GM12878 (cell line): Measurements from ENCODE around the gene ELL2. TPM values are rescaled to one million over a fixed set of nuclear protein-coding genes. Genes with fewer than 3 reads are reported as not detected.

ENCODE experiments used
- ATAC-seq: fragments of 200-7000 bp; cut with Tn5 transposase; 3 replicates; pipeline ENCODE4 v1.9.1; 2020; ENCODE audit warnings: mild to moderate bottlenecking, moderate library complexity
- BruUV-seq: library from RNA; stranded (reverse); fragments of 400-500 nt; replicated peaks from 2 replicates; lab custom pipeline; 2021; lab: Mats Ljungman, UMichigan
- CTCF ChIA-PET: fragments of 300-600 bp; sonication (Branson Sonifier 250); formaldehyde crosslinking; extraction: SDS; loops from one replicate; lab custom pipeline; 2021; ENCODE audit warnings: inconsistent platforms; lab: Yijun Ruan, JAX
- POLR2A ChIA-PET: fragments of 350-600 bp; formaldehyde crosslinking; extraction: SDS; loops from one replicate; lab custom pipeline; 2021; ENCODE audit warnings: inconsistent platforms; lab: Charles Lee
- RAD21 ChIA-PET: fragments of 300-600 bp; sonication (Branson Sonifier 250); formaldehyde crosslinking; loops from one replicate; lab custom pipeline; 2023; ENCODE audit warnings: antibody characterized with exemption; ENCODE audit not compliant: unreplicated experiment; lab: Charles Lee
- SMC1A ChIA-PET: fragments of 300-600 bp; sonication (Branson Sonifier 250); formaldehyde crosslinking; loops from one replicate; lab custom pipeline; 2023; ENCODE audit not compliant: unreplicated experiment, uncharacterized antibody; lab: Charles Lee
- DNase-seq: peaks from one replicate; pipeline ENCODE4 v3.0.0-alpha.2; 2011; ENCODE audit warnings: low read depth, low spot score
- FAIRE-seq: peaks from 3 replicates; lab custom pipeline; 2011; peaks lifted over from hg19 to GRCh38; lab: Jason Lieb, UNC
- H2AFZ ChIP-seq: 2 replicates; pipeline ENCODE4 v1.6.0; 2011; ENCODE audit warnings: low read depth, low read length, control low read depth; ENCODE audit not compliant: control insufficient read depth
- H3K27ac ChIP-seq: 2 replicates; pipeline ENCODE4 v1.5.1; 2011; ENCODE audit warnings: control low read depth; ENCODE audit not compliant: control insufficient read depth, insufficient read depth
- H3K27me3 ChIP-seq, 2 experiments: replicated peaks in 1 of 2; 2 replicates each; pipeline versions ENCODE4 v1.6.0 to v1.6.1; 2011; ENCODE audit warnings: low read length in 1 of 2; ENCODE audit not compliant: control insufficient read depth in 2 of 2, insufficient read depth in 2 of 2
- H3K36me3 ChIP-seq, 2 experiments: 2 replicates each; pipeline ENCODE4 v1.5.1; 2011; ENCODE audit warnings: low read length in 1 of 2; ENCODE audit not compliant: control insufficient read depth in 2 of 2, insufficient read depth in 2 of 2
- H3K4me1 ChIP-seq: 2 replicates; pipeline ENCODE4 v1.6.1; 2011; ENCODE audit warnings: mild to moderate bottlenecking, low read length, moderate library complexity, mixed read lengths; ENCODE audit not compliant: control insufficient read depth, insufficient read depth
- H3K4me2 ChIP-seq: 2 replicates; pipeline ENCODE4 v1.6.0; 2011; ENCODE audit warnings: control low read depth; ENCODE audit not compliant: control insufficient read depth, insufficient read depth
- H3K4me3 ChIP-seq: fragments of 200-600 bp; sonication (generic); 2 replicates; pipeline ENCODE4 v1.5.1; 2016
- H3K79me2 ChIP-seq: 2 replicates; pipeline ENCODE4 v1.6.0; 2011; ENCODE audit warnings: low read length; ENCODE audit not compliant: control insufficient read depth, insufficient read depth
- H3K9ac ChIP-seq: 2 replicates; pipeline ENCODE4 v1.8.0; 2011; ENCODE audit warnings: low read length, control low read depth, mixed read lengths; ENCODE audit not compliant: control insufficient read depth, insufficient read depth
- H3K9me3 ChIP-seq: replicated peaks from 3 replicates; pipeline ENCODE4 v1.5.1; 2011; ENCODE audit warnings: mild to moderate bottlenecking, low read length; ENCODE audit not compliant: control insufficient read depth, insufficient read depth
- H4K20me1 ChIP-seq: 2 replicates; pipeline ENCODE4 v1.6.0; 2011; ENCODE audit not compliant: control insufficient read depth, insufficient read depth
- ASH2L ChIP-seq: fragments of 300-600, 200-600 bp; sonication (generic); IDR thresholded peaks from 2 replicates; pipeline ENCODE4 v1.6.1; 2017; ENCODE audit warnings: low read depth, mild to moderate bottlenecking, borderline replicate concordance
- BCL3 ChIP-seq: IDR thresholded peaks from 2 replicates; pipeline ENCODE4 v1.6.1; 2011; ENCODE audit warnings: borderline replicate concordance, low read depth, mild to moderate bottlenecking, moderate library complexity, low read length; ENCODE audit not compliant: insufficient read depth, poor library complexity, severe bottlenecking
- BMI1 ChIP-seq: fragments of 450-650 bp; IDR thresholded peaks from 2 replicates; pipeline ENCODE4 v1.6.1; 2016; ENCODE audit warnings: mild to moderate bottlenecking, moderate library complexity, borderline replicate concordance
- CHD1 ChIP-seq: IDR thresholded peaks from 2 replicates; pipeline ENCODE4 v1.6.1; 2012; ENCODE audit warnings: low read depth, low read length, improper control_type of control experiment
- CREB1 ChIP-seq: IDR thresholded peaks from 2 replicates; pipeline ENCODE4 v1.6.1; 2012; ENCODE audit warnings: low read depth, mild to moderate bottlenecking, inconsistent platforms
- DPF2 ChIP-seq: fragments of 450-650 bp; IDR thresholded peaks from 2 replicates; pipeline ENCODE4 v1.6.1; 2017; ENCODE audit warnings: mild to moderate bottlenecking
- FOXM1 ChIP-seq: IDR thresholded peaks from 2 replicates; pipeline ENCODE4 v1.6.1; 2012; ENCODE audit warnings: low read depth, mild to moderate bottlenecking, inconsistent platforms, low read length, moderate library complexity
- IKZF2 ChIP-seq, 2 experiments: fragments of 450-650 bp; IDR thresholded peaks; 2 replicates each; pipeline ENCODE4 v1.6.1; 2017; ENCODE audit warnings: mild to moderate bottlenecking in 2 of 2, moderate library complexity in 2 of 2
- IRF4 ChIP-seq: IDR thresholded peaks from 2 replicates; pipeline ENCODE4 v1.6.1; 2011; ENCODE audit warnings: low read depth, low read length
- NR2C1 ChIP-seq: fragments of 450-650 bp; IDR thresholded peaks from 2 replicates; pipeline ENCODE4 v1.6.1; 2017; ENCODE audit warnings: antibody characterized with exemption, mild to moderate bottlenecking, moderate library complexity
- PAX5 ChIP-seq: IDR thresholded peaks from 2 replicates; pipeline ENCODE4 v1.6.1; 2011; ENCODE audit warnings: low read depth, low read length, borderline replicate concordance
- PAX8 ChIP-seq: fragments of 450-650 bp; IDR thresholded peaks from 2 replicates; pipeline ENCODE4 v1.6.1; 2017; ENCODE audit warnings: mild to moderate bottlenecking, moderate library complexity
- PBX3 ChIP-seq: IDR thresholded peaks from 2 replicates; pipeline ENCODE4 v1.6.1; 2011; ENCODE audit warnings: mild to moderate bottlenecking, low read depth, low read length, moderate library complexity; ENCODE audit not compliant: insufficient replicate concordance
- RAD51 ChIP-seq: fragments of 450-650 bp; IDR thresholded peaks from 2 replicates; pipeline ENCODE4 v1.6.1; 2016; ENCODE audit warnings: moderate library complexity, mild to moderate bottlenecking, inconsistent platforms
- SPI1 ChIP-seq: IDR thresholded peaks from 2 replicates; pipeline ENCODE4 v1.6.1; 2011; ENCODE audit warnings: low read depth, mild to moderate bottlenecking, low read length, moderate library complexity, borderline replicate concordance; ENCODE audit not compliant: insufficient read depth
- SREBF2 ChIP-seq: IDR thresholded peaks from 2 replicates; pipeline ENCODE4 v1.6.1; 2012; ENCODE audit warnings: mild to moderate bottlenecking, low read length
- SUPT20H ChIP-seq: IDR thresholded peaks from 2 replicates; pipeline ENCODE4 v1.6.1; 2011; ENCODE audit warnings: low read depth, mild to moderate bottlenecking, low read length, moderate library complexity, borderline replicate concordance; ENCODE audit not compliant: control insufficient read depth
- TAF1 ChIP-seq: IDR thresholded peaks from 2 replicates; pipeline ENCODE4 v1.6.1; 2011; ENCODE audit warnings: mild to moderate bottlenecking, low read depth, low read length, borderline replicate concordance
- YBX1 ChIP-seq: fragments of 450-650 bp; IDR thresholded peaks from 2 replicates; pipeline ENCODE4 v1.6.1; 2016; ENCODE audit warnings: antibody characterized with exemption
- ZNF24 ChIP-seq: fragments of 450-650 bp; IDR thresholded peaks from 2 replicates; pipeline ENCODE4 v1.6.1; 2017; ENCODE audit warnings: antibody characterized with exemption, mild to moderate bottlenecking
- ZNF384 ChIP-seq: IDR thresholded peaks from 2 replicates; pipeline ENCODE4 v1.6.1; 2012; ENCODE audit warnings: low read depth, mild to moderate bottlenecking, low read length, improper control_type of control experiment, borderline replicate concordance
- WGBS: methylation state at CpG from one replicate; pipeline ENCODE4 v1.1.6; 2016; ENCODE audit warnings: low lambda C conversion rate; ENCODE audit not compliant: insufficient replicate concordance, insufficient coverage; ENCODE audit errors: missing lambda C conversion rate; 5-methylcytosine and 5-hydroxymethylcytosine counted together
- in situ Hi-C: fragments of 300-500 bp; cut with MboI; formaldehyde crosslinking; loops from 9 replicates; pipeline ENCODE4 v1.14.3; 2018; ENCODE audit warnings: mixed read lengths
- intact Hi-C: fragments of 100-400 bp; cut with micrococcal nuclease; formaldehyde crosslinking; loops from one replicate; pipeline ENCODE4 v1.14.2; 2022; ENCODE audit not compliant: unreplicated experiment
- polyA plus RNA-seq, 11 experiments: library from polyadenylated mRNA; depleted of rRNA in 4 of 11; unstranded in 6 of 11; stranded (reverse) in 5 of 11; fragments of >200 nt; fragmentation: Nextera tagmentation in 4 of 11; fragmentation: Illumina TruSeq in 1 of 11; extraction: Ambion mirVana in 4 of 11; extraction: Trizol in 1 of 11; gene quantifications; 1 replicate in 1 of 11; 2 replicates in 10 of 11; pipeline versions ENCODE4 v1.2.1 to v1.2.3, GENCODE V29; 2011 to 2016; ENCODE audit warnings: inconsistent platforms in 2 of 11, missing spikeins in 2 of 11, low read depth in 1 of 11
- total RNA-seq, 4 experiments: library from RNA; depleted of rRNA in 3 of 4; stranded (reverse); fragments of >200 nt in 3 of 4; fragmentation: Illumina TruSeq in 1 of 4; extraction: Trizol in 1 of 4; gene quantifications; 2 replicates each; pipeline versions ENCODE4 v1.2.1 to v1.2.3, GENCODE V29; 2013 to 2021

Gene ELL2
- total and polyA plus RNA-seq, 10 of the 15 experiments (the other 5 are each of a cell fraction or from before 2014, with no cell fraction given) = 24.2 to 91.4 (median 57.4) TPM

GRCh38 chr5:95986001-95986400 lies 24.4 kb upstream of the ELL2 start (continued):
- TF ChIP-seq IKZF2 (IDR thresholded peaks at IDR 0.05) = no peak

DNA sequence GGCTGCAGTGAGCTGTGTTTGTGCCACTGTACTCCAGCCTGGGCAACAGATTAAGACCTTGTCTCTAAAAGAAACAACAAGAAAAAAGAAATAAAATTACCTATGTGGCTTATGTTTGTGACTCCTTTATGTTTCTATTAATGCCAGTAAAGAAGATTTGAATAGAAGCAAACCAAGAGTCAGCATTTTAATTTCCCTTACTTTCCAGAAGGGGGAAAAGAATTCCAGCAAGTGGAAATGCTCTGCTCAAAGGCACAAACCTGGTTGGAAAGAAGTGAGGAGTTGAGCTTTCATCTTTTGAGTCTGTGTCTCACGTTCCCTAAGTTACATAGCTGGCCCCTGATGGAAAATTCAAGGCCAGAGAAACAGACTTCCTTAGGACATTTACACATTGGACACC lies 23.6 kb upstream of the ELL2 start:
- H3K9me3 ChIP-seq = no peaks in the 10 kb centered on the region
- no peak overlapping the region for H3K9ac ChIP-seq
- FAIRE-seq (no peak), ATAC-seq (no peak), DNase-seq (no peak)
- no peak overlapping the region for H3K27ac ChIP-seq
- H4K20me1 ChIP-seq = no peaks in the 10 kb centered on the region
- H3K4me3 ChIP-seq = no peak overlapping the region
- in situ Hi-C loops = no loop called here
- intact Hi-C loops = no loop called here
- no TSS peak for BruUV-seq
- WGBS = 100% methylated on average over 1 of the region's 1 CpG
- RAD21 ChIA-PET = interaction anchor here (3.3 kb wide), 1 partner anchor 11 kb away, joined by 12 read pairs; no protein-coding TSS in a partner anchor
- H3K79me2 ChIP-seq = no peaks in the 10 kb centered on the region
- CTCF ChIA-PET = interaction anchor here (1.3 to 1.7 kb wide), 5 partner anchors 15 to 350 kb away, joined by 3 to 5 read pairs (median 4); no protein-coding TSS in a partner anchor
- no peak for TF ChIP-seq SPI1
- TF ChIP-seq SREBF2 = no peak
- no peak for TF ChIP-seq CREB1
- TF ChIP-seq NR2C1 = no peak
- TF ChIP-seq ASH2L = no peak
- no peak for TF ChIP-seq IRF4
- no peak for TF ChIP-seq CHD1
- no peak for TF ChIP-seq SUPT20H
- TF ChIP-seq PAX5 = no peak
- no peak for TF ChIP-seq BMI1
- TF ChIP-seq PBX3 = no peak
- TF ChIP-seq FOXM1 = no peak
- no peak for TF ChIP-seq RAD51
- TF ChIP-seq BCL3 = no peak
- no peak for TF ChIP-seq DPF2
- no peak for TF ChIP-seq TAF1
- no peak for TF ChIP-seq YBX1
- no peak for TF ChIP-seq PAX8
- TF ChIP-seq ZNF24 = no peak
- no peak for TF ChIP-seq ZNF384
- POLR2A ChIA-PET = interaction anchor here (0.9 kb wide), 1 partner anchor 11 kb away, joined by 3 read pairs; no protein-coding TSS in a partner anchor
- no peak overlapping the region for H2AFZ ChIP-seq
- SMC1A ChIA-PET = interaction anchor here (0.6 to 8.1 kb wide), 4 partner anchors 10 to 309 kb away, joined by 3 to 59 read pairs (median 3); no protein-coding TSS in a partner anchor
- H3K4me1 ChIP-seq = no peaks in the 10 kb centered on the region
- no peaks in the 10 kb centered on the region for H3K27me3 ChIP-seq
- H3K36me3 ChIP-seq = no peaks in the 10 kb centered on the region
- no peak overlapping the region for H3K4me2 ChIP-seq
